ENCODE data around the gene DNMT3A. TPM values are rescaled to one million over a fixed set of nuclear protein-coding genes. Genes with fewer than 3 reads are reported as not detected.
A peak's percentile ranks its signal among the peaks of the same experiment; 100 is the strongest.

DNMT3A gene
- total RNA-seq, 4 donors from 2014 or later: 5.9 to 14.1 (median 8.0) TPM

DNA sequence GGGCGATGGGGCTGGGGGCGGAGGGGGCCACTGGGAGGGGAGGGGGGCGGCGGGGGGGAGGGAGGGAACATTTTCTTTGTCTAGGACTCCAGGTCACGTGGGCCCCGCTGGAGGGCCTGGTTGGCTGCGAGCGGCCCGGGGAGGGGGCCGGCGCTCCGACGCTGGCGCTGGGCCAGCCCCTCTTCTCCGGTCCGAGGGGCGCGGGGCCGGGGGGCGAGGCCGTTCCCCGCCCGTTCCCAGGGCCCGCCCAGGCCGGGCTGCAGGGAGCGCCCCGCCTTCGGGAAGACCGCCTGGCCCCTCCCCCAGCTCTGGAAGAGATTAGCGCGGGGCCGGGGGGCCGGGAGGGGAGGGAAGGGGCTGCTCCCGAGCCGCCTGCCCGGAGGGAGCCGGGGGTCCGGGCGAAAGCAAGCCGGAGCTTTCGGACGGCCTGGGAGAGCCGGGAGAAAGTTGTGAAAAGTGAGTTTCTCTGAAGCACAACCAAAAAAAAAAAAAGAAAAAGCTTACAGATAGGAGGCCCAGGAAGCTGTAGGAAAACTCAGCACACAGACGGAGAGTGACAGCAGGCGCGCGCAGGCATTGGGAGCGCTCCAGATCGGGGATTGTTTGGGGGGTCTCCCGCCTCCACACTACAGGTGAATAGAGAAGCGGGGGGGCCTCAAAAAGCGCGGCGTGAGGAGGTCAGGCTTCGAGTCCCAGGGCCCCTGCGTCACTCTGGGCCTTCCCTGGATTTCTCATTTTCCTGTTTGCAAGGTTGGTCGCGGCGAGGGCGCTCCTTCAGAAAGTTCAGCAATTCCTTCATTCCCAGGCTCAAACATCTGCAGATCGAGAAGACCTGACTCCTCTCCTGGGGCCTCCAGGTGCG is 89.2 kb downstream of the DNMT3A start:
- Histone ChIP-seq H3K9me3 (no peaks in the 10 kb centered on the region), H3K27me3 (no peaks in the 10 kb centered on the region), H3K4me3 (peak overlapping the region; percentile 50 to 63 (median 58)), H3K4me1 (peaks cover 18 to 22% of the 10 kb centered on the region in 2 donors), H3K27ac (peak overlapping the region; percentile 63 to 78 (median 73)), H3K36me3 (peaks cover 2 to 8% of the 10 kb centered on the region in 2 donors)
- in situ Hi-C loops (cut with MboI; ENCODE audit: low sequenced_read_pairs in 4 of 4) (no loop called here), intact Hi-C loops (cut with DNase I; ENCODE audit: low total_unique reads) (no loop called here)
- no peak for ATAC-seq
- DNase-seq: no peak
- TF ChIP-seq, protein P1, sequence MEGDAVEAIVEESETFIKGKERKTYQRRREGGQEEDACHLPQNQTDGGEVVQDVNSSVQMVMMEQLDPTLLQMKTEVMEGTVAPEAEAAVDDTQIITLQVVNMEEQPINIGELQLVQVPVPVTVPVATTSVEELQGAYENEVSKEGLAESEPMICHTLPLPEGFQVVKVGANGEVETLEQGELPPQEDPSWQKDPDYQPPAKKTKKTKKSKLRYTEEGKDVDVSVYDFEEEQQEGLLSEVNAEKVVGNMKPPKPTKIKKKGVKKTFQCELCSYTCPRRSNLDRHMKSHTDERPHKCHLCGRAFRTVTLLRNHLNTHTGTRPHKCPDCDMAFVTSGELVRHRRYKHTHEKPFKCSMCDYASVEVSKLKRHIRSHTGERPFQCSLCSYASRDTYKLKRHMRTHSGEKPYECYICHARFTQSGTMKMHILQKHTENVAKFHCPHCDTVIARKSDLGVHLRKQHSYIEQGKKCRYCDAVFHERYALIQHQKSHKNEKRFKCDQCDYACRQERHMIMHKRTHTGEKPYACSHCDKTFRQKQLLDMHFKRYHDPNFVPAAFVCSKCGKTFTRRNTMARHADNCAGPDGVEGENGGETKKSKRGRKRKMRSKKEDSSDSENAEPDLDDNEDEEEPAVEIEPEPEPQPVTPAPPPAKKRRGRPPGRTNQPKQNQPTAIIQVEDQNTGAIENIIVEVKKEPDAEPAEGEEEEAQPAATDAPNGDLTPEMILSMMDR (IDR thresholded peaks at IDR 0.05 in 4 of 5, conservative IDR thresholded peaks at IDR 0.05 in 1 of 5): no peak
- TF ChIP-seq POLR2A (IDR thresholded peaks at IDR 0.05): no peak

DNA sequence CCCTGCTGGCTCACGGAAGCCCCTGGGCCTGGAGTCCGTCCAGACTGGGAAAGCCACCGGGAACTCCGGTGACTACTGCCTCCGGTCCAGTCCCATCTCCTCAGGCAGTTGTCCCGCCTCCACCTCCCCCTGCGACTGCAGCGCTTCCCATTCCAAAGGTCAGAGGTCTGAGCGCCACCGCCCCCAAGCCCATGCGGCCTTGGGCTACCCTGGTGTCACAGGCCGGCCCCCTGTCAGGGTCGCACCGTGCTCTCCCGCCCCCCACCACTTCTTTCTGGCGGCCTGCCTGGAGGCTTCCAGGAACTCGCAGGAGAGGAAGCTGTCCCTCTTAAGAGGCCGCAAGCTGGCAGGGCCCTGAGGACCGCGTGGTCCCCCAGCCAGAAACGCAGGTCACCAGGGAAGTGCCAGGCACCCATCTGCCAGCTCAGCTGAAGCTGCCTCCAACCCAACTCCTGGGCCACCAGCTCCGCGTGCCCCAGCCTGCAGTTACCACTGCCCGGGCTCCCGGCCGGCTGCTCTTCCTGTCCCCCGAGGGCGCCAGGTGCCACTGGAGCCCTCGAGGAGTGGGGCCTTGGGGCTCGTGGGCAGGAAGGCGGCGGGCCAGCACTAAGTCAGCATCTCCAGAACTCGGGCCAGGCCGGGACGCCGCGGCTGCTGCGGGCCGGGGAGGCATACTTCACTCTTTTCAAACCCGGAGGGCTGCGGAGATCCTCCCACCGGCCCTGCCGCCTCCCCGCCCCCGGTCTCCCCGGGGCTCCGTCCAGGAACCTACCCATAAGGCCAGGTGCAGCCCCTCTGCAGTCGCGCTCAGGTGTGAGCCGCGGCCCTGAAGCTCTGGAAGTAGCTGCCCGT is 90.1 kb downstream of the DNMT3A start:
- intact Hi-C loops (cut with DNase I; ENCODE audit: low total_unique reads) (no loop called here), in situ Hi-C loops (cut with MboI; ENCODE audit: low sequenced_read_pairs in 4 of 4) (no loop called here)
- Histone ChIP-seq H3K27me3 (no peaks in the 10 kb centered on the region), H3K4me3 (peak overlapping the region; percentile 50 to 63 (median 58)), H3K27ac (peak overlapping the region; percentile 63 to 78 (median 73)), H3K9me3 (no peaks in the 10 kb centered on the region), H3K4me1 (peaks cover 9 to 13% of the 10 kb centered on the region in 2 donors), H3K36me3 (peaks cover 2 to 17% of the 10 kb centered on the region in 2 donors)
- DNase-seq (peak in 1 of 2 donors; percentile 14), ATAC-seq (peak; percentile 15 to 38)
- no peak for TF ChIP-seq POLR2A (IDR thresholded peaks at IDR 0.05)
- TF ChIP-seq, protein P1 (IDR thresholded peaks at IDR 0.05 in 4 of 5, conservative IDR thresholded peaks at IDR 0.05 in 1 of 5): no peak

DNA sequence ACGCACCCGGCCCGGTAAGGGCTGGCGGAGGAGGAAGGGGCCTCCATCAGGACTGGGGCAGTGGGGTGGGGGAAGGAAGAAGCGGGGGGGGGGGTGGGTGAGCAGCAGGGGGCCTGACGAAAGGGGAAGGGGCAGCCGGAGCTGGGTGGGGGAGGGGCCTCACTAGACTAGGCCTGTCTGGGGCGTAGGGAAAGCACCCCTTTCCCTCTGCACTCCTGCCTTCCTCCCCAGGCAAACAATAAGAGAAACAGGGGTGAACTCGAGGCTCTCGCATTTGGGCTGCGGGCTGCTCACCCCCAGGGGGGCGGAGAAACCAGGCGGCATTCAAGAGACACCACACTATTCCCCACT is 90.7 kb downstream of the DNMT3A start:
- in situ Hi-C loops (cut with MboI; ENCODE audit: low sequenced_read_pairs in 4 of 4) (no loop called here), intact Hi-C loops (cut with DNase I; ENCODE audit: low total_unique reads) (no loop called here)
- DNase-seq: no peak
- Histone ChIP-seq H3K27ac (peak overlapping the region; percentile 63 to 78 (median 73)), H3K4me3 (peak overlapping the region in 3 of 4 donors; percentile 57 to 63 (median 58)), H3K9me3 (no peaks in the 10 kb centered on the region), H3K27me3 (no peaks in the 10 kb centered on the region), H3K4me1 (peaks cover 8 to 9% of the 10 kb centered on the region in 2 donors), H3K36me3 (peaks cover 2 to 23% of the 10 kb centered on the region in 2 donors)
- TF ChIP-seq, protein P1 (IDR thresholded peaks at IDR 0.05 in 4 of 5, conservative IDR thresholded peaks at IDR 0.05 in 1 of 5): no peak
- TF ChIP-seq POLR2A (IDR thresholded peaks at IDR 0.05): no peak
- ATAC-seq: no peak

DNA sequence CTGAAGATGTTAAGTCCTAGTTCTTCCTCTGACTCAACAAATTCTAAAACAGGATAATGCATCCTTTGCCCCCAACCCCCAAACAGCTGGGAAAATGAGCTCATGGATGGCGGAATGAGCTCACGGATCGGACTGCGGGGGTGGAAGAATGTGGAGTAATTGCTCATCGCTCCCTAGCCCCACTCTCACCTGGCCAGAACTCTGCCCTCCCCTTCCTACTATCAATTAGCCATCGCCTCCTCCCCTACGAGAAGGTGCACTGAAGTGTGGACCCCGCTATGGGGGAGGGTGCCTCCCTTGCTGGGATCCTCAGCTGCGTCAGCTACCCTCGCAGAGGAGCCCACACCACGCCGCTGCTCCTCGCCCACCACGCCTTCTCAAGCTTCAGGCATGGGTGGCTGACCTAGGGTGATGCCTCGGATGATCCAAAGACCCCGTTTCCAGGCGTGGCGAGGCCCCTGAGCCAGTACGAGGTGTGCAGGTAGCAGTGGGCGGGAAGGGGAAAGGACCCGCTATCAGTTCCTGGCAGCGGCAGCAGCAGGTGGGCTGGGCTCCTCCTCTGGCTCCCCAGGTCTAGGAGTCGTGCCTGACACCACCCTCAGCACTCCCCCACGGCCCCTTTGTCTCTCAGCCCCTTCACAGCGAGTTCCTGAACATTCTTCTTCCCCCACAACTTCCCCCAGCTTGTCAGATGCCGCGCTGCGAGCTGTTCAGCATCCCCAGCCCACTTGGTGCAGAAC is 91.2 kb downstream of the DNMT3A start:
- H3K27ac ChIP-seq: no peak overlapping the region
- TF ChIP-seq POLR2A (IDR thresholded peaks at IDR 0.05): no peak
- TF ChIP-seq, protein P1 (IDR thresholded peaks at IDR 0.05 in 4 of 5, conservative IDR thresholded peaks at IDR 0.05 in 1 of 5): no peak
- no peak overlapping the region for H3K4me3 ChIP-seq
- H3K27me3 ChIP-seq: no peaks in the 10 kb centered on the region
- intact Hi-C loops (cut with DNase I; ENCODE audit: low total_unique reads) (no loop called here), in situ Hi-C loops (cut with MboI; ENCODE audit: low sequenced_read_pairs in 4 of 4) (no loop called here)
- ATAC-seq: no peak
- H3K36me3 ChIP-seq: peaks cover 2 to 28% of the 10 kb centered on the region in 2 donors
- no peaks in the 10 kb centered on the region for H3K9me3 ChIP-seq
- DNase-seq: no peak
- peaks cover 8 to 9% of the 10 kb centered on the region in 2 donors for H3K4me1 ChIP-seq
